Astrocyte (in vitro differentiated cells and primary cell): ENCODE measurements around the gene ARID4B. TPM values are rescaled to one million over a fixed set of nuclear protein-coding genes. Genes with fewer than 3 reads are reported as not detected.

ENCODE experiments used
- DNase-seq: peaks from one replicate; pipeline ENCODE4 v3.0.0-alpha.2; 2010; ENCODE audit warnings: low read depth
- FAIRE-seq: peaks from 2 replicates; lab custom pipeline; 2011; peaks lifted over from hg19 to GRCh38; lab: Jason Lieb, UNC
- H2AFZ ChIP-seq: 2 replicates; pipeline ENCODE4 v1.6.0; 2012; ENCODE audit warnings: low read depth, low read length, inconsistent platforms
- H3K27ac ChIP-seq: 2 replicates; pipeline ENCODE4 v1.5.1; 2011; ENCODE audit warnings: low read depth, low read length, inconsistent platforms
- H3K27me3 ChIP-seq: 2 replicates; pipeline ENCODE4 v1.6.0; 2011; ENCODE audit warnings: low read length, inconsistent platforms; ENCODE audit not compliant: insufficient read depth
- H3K36me3 ChIP-seq: 2 replicates; pipeline ENCODE4 v1.5.1; 2011; ENCODE audit warnings: low read length, inconsistent platforms; ENCODE audit not compliant: insufficient read depth
- H3K4me1 ChIP-seq: 2 replicates; pipeline ENCODE4 v1.5.1; 2011; ENCODE audit warnings: low read length, inconsistent platforms; ENCODE audit not compliant: insufficient read depth
- H3K4me2 ChIP-seq: 2 replicates; pipeline ENCODE4 v1.6.0; 2012; ENCODE audit warnings: low read length, inconsistent platforms
- H3K4me3 ChIP-seq: 2 replicates; pipeline ENCODE4 v1.5.1; 2011; ENCODE audit warnings: low read depth, mild to moderate bottlenecking, low read length, inconsistent platforms; ENCODE audit not compliant: insufficient read depth
- H3K79me2 ChIP-seq: 2 replicates; pipeline ENCODE4 v1.6.0; 2012; ENCODE audit warnings: mild to moderate bottlenecking, low read length, inconsistent platforms; ENCODE audit not compliant: insufficient read depth
- H3K9ac ChIP-seq: 2 replicates; pipeline ENCODE4 v1.6.0; 2012; ENCODE audit warnings: mild to moderate bottlenecking, low read length, inconsistent platforms
- H3K9me3 ChIP-seq: 2 replicates; pipeline ENCODE4 v1.5.1; 2012; ENCODE audit warnings: low read depth, mild to moderate bottlenecking, low read length, inconsistent platforms; ENCODE audit not compliant: insufficient read depth
- H4K20me1 ChIP-seq: 2 replicates; pipeline ENCODE4 v1.6.0; 2012; ENCODE audit warnings: low read length, inconsistent platforms; ENCODE audit not compliant: insufficient read depth
- H3K27ac Mint-ChIP-seq: one replicate; pipeline ENCODE4 v1.8.0; 2021; ENCODE audit warnings: mild to moderate bottlenecking, mixed read lengths; ENCODE audit not compliant: unreplicated experiment
- H3K27me3 Mint-ChIP-seq: one replicate; pipeline ENCODE4 v1.8.0; 2021; ENCODE audit warnings: low read depth, mixed read lengths; ENCODE audit not compliant: unreplicated experiment
- H3K36me3 Mint-ChIP-seq: one replicate; pipeline ENCODE4 v1.8.0; 2021; ENCODE audit warnings: low read depth, mixed read lengths; ENCODE audit not compliant: unreplicated experiment
- H3K4me1 Mint-ChIP-seq: one replicate; pipeline ENCODE4 v1.8.0; 2021; ENCODE audit warnings: low read depth, mixed read lengths; ENCODE audit not compliant: unreplicated experiment
- H3K4me3 Mint-ChIP-seq: one replicate; pipeline ENCODE4 v1.8.0; 2021; ENCODE audit warnings: mild to moderate bottlenecking, moderate library complexity, mixed read lengths; ENCODE audit not compliant: unreplicated experiment
- H3K9me3 Mint-ChIP-seq: one replicate; pipeline ENCODE4 v1.8.0; 2021; ENCODE audit warnings: mild to moderate bottlenecking, mixed read lengths; ENCODE audit not compliant: unreplicated experiment
- EZH2 ChIP-seq: IDR thresholded peaks from 2 replicates; pipeline ENCODE4 v1.6.1; 2012; ENCODE audit warnings: mild to moderate bottlenecking, low read length, inconsistent platforms; ENCODE audit not compliant: insufficient read depth
- total RNA-seq: library from RNA; stranded (reverse); gene quantifications from 2 replicates; pipeline ENCODE4 v1.2.1, GENCODE V29; 2021
- TF ChIP-seq, protein P1 (sequence below): IDR thresholded peaks from 2 replicates; pipeline ENCODE4 v1.5.1; 2011; ENCODE audit warnings: low read depth, mild to moderate bottlenecking, inconsistent platforms, low read length, moderate library complexity; ENCODE audit not compliant: insufficient read depth

The ARID4B gene
- total RNA-seq, 1 donor from 2014 or later = 38.6 TPM

DNA sequence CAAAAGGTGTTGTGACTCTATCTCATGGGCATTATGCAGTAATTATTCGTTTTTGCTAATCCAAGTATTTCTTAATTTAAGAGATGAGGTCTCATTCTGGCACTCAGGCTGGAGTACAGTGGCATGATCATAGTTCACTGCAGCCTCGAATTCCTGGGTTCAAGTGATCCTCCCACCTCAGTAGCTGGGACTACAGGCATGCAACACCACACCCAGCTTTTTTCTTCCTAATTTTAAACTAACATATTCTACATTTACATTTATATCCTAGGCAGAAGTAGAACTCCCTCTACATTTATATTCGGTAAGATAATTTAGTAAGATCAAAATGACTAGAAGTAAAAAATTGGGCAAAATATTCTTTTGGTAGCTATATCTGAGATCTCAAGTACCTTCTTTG, 116.5 kb downstream of the ARID4B start:
- Mint-ChIP-seq H3K27ac (no peak overlapping the region), H3K27me3 (no peaks in the 10 kb centered on the region)

DNA sequence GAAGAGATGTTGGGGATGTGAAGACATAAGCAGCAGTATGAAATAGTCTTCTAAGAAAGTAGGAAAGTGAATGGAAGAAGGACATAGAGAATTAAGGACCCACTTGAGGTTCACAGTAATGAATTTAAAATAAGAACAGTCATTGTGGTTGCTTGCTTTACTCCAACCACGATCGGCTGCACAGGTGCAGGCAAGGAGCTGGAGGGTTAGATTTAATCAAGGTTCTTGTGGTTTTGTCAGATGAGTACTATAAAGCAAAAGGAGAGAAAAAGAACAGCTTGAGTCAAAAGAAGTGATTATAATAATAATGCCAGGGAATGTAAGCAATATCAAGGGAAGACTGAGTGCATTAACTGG, 120.8 kb downstream of the ARID4B start:
- Histone ChIP-seq H3K79me2 (peaks cover 6% of the 10 kb centered on the region), H3K4me1 (peaks cover 3% of the 10 kb centered on the region), H3K27me3 (no peaks in the 10 kb centered on the region), H3K4me3 (no peak overlapping the region), H3K27ac (no peak overlapping the region), H3K36me3 (peaks cover 10% of the 10 kb centered on the region), H4K20me1 (peaks cover 12% of the 10 kb centered on the region), H2AFZ (no peak overlapping the region), H3K4me2 (no peak overlapping the region), H3K9me3 (no peaks in the 10 kb centered on the region), H3K9ac (no peak overlapping the region)
- Mint-ChIP-seq H3K36me3 (peaks cover 9% of the 10 kb centered on the region), H3K4me3 (no peak overlapping the region), H3K4me1 (peaks cover 8% of the 10 kb centered on the region), H3K27me3 (no peaks in the 10 kb centered on the region), H3K9me3 (no peaks in the 10 kb centered on the region), H3K27ac (no peak overlapping the region)
- TF ChIP-seq EZH2 = no peak
- TF ChIP-seq, protein P1, sequence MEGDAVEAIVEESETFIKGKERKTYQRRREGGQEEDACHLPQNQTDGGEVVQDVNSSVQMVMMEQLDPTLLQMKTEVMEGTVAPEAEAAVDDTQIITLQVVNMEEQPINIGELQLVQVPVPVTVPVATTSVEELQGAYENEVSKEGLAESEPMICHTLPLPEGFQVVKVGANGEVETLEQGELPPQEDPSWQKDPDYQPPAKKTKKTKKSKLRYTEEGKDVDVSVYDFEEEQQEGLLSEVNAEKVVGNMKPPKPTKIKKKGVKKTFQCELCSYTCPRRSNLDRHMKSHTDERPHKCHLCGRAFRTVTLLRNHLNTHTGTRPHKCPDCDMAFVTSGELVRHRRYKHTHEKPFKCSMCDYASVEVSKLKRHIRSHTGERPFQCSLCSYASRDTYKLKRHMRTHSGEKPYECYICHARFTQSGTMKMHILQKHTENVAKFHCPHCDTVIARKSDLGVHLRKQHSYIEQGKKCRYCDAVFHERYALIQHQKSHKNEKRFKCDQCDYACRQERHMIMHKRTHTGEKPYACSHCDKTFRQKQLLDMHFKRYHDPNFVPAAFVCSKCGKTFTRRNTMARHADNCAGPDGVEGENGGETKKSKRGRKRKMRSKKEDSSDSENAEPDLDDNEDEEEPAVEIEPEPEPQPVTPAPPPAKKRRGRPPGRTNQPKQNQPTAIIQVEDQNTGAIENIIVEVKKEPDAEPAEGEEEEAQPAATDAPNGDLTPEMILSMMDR = no peak
- DNase-seq (peak; percentile 37), FAIRE-seq (no peak)

More for the DNA sequence above, 116.5 kb downstream of the ARID4B start:
- Histone ChIP-seq H3K27me3 (no peaks in the 10 kb centered on the region), H4K20me1 (peaks cover 12% of the 10 kb centered on the region), H3K4me2 (no peak overlapping the region), H3K9me3 (no peaks in the 10 kb centered on the region), H3K4me3 (no peak overlapping the region), H3K27ac (no peak overlapping the region), H3K9ac (no peak overlapping the region), H3K36me3 (peaks cover 14% of the 10 kb centered on the region), H3K79me2 (no peaks in the 10 kb centered on the region), H2AFZ (no peak overlapping the region), H3K4me1 (peaks cover 3% of the 10 kb centered on the region)
- Mint-ChIP-seq H3K36me3 (peaks cover 12% of the 10 kb centered on the region), H3K4me1 (peaks cover 5% of the 10 kb centered on the region), H3K9me3 (no peaks in the 10 kb centered on the region), H3K4me3 (no peak overlapping the region)
- no peak for TF ChIP-seq EZH2
- DNase-seq = no peak
- no peak for FAIRE-seq

DNA sequence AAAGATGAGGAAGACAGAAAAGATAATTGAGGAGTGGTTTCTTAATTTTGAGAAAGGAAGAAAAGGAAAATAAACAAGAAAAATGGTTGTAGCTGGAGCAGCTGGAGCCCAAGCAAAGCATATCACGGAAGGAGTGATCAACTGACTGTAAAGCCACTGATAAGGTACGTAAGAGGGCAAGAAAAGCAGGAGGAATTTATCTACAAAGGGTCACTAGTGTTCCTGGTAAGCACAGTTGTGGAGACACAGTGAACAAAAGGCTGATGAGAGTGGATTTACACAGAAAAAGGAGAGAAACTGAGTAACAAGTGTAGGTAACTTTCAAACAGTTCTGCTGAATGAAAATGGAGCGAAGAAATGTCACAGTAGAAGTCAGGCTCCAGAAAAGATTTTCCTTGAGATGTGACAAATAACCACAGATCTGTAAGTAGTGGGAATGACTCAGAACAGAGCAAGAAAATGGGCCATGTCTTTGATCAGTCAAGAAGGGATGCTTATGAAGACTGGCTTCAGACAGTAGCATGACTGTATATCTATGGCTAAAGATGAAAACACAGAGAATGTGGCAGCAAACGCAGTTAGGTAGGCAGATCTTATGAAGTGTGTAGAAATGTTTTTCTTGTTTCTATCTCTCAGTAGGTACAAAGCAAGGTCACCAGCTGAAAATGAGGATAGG, 121.3 kb downstream of the ARID4B start:
- DNase-seq (peak; percentile 41), FAIRE-seq (peak; percentile 49)
- H3K27me3 Mint-ChIP-seq = no peaks in the 10 kb centered on the region

More for the DNA sequence above, 121.3 kb downstream of the ARID4B start:
- Histone ChIP-seq H3K9me3 (no peaks in the 10 kb centered on the region), H3K79me2 (peaks cover 6% of the 10 kb centered on the region), H3K27ac (no peak overlapping the region), H3K4me2 (no peak overlapping the region), H3K4me3 (no peak overlapping the region), H3K36me3 (peaks cover 7% of the 10 kb centered on the region), H3K27me3 (no peaks in the 10 kb centered on the region), H3K4me1 (peaks cover 3% of the 10 kb centered on the region), H2AFZ (no peak overlapping the region), H3K9ac (no peak overlapping the region), H4K20me1 (peaks cover 12% of the 10 kb centered on the region)
- no peak for TF ChIP-seq EZH2
- TF ChIP-seq, protein P1 = no peak
- Mint-ChIP-seq H3K9me3 (no peaks in the 10 kb centered on the region), H3K4me3 (no peak overlapping the region), H3K4me1 (peaks cover 8% of the 10 kb centered on the region), H3K27ac (peak overlapping the region; percentile 35), H3K36me3 (peaks cover 5% of the 10 kb centered on the region)
